Left ventricle myocardium inferior (tissue), 1 donor: ENCODE results near the gene C1orf122. TPM values are rescaled to one million over a fixed set of nuclear protein-coding genes. Genes with fewer than 3 reads are reported as not detected.

Experiments used
- DNase-seq: peaks from one replicate; pipeline ENCODE4 v3.0.0-alpha.2; 2020
- H3K27ac ChIP-seq: fragments of 200-600 bp; replicated peaks from 2 replicates; pipeline ENCODE4 v1.8.0; 2021
- H3K27me3 ChIP-seq: fragments of 200-600 bp; 2 replicates; pipeline ENCODE4 v1.8.0; 2021; ENCODE audit warnings: low read depth
- H3K36me3 ChIP-seq: fragments of 200-600 bp; 2 replicates; pipeline ENCODE4 v1.8.0; 2021
- H3K4me1 ChIP-seq: fragments of 200-600 bp; 2 replicates; pipeline ENCODE4 v1.8.0; 2021
- H3K4me3 ChIP-seq: fragments of 200-600 bp; 2 replicates; pipeline ENCODE4 v1.8.0; 2021; ENCODE audit warnings: mild to moderate bottlenecking, moderate library complexity
- H3K9me3 ChIP-seq: fragments of 200-600 bp; replicated peaks from 2 replicates; pipeline ENCODE4 v1.8.0; 2021
- intact Hi-C: fragments of 100-400 bp; cut with micrococcal nuclease; formaldehyde crosslinking; loops from one replicate; pipeline ENCODE4 v1.11.0; 2022
- long read RNA-seq: library from polyadenylated mRNA; unstranded; transcript quantifications from one replicate; pipeline ENCODE4 v2.0.0, GENCODE V29; 2021
- total RNA-seq: library from RNA; stranded (reverse); fragmentation: NEBNext Ultra II Directional; extraction: Animal tissue kit (Norgen Biotek cat#: 25700); gene quantifications from one replicate; pipeline ENCODE4 v1.2.1, GENCODE V29; 2021
- TF ChIP-seq, protein P1 (sequence below): fragments of 200-600 bp; IDR thresholded peaks from 2 replicates; pipeline ENCODE4 v1.8.0; 2021; ENCODE audit warnings: antibody characterized with exemption, mild to moderate bottlenecking, borderline replicate concordance
- donor health status: DM: no; HTN: yes; CAD: no; lungs with severe emphysema.

The C1orf122 gene
- total RNA-seq, result 47.3 TPM
- long read RNA-seq, transcript C1orf122-204 (3 exons, 1,234 nt), result minor isoform, 9 of 76 reads
- long read RNA-seq, transcript C1orf122-202 (2 exons, 2,229 nt), result minor isoform, 23 of 76 reads
- long read RNA-seq, transcript C1orf122-201 (3 exons, 973 nt), result major isoform, 38 of 76 reads
- long read RNA-seq, partial matches to known transcripts, result 0 of 76 reads
- long read RNA-seq, other reads (novel, unspliced or antisense), result 6 of 76 reads

DNA sequence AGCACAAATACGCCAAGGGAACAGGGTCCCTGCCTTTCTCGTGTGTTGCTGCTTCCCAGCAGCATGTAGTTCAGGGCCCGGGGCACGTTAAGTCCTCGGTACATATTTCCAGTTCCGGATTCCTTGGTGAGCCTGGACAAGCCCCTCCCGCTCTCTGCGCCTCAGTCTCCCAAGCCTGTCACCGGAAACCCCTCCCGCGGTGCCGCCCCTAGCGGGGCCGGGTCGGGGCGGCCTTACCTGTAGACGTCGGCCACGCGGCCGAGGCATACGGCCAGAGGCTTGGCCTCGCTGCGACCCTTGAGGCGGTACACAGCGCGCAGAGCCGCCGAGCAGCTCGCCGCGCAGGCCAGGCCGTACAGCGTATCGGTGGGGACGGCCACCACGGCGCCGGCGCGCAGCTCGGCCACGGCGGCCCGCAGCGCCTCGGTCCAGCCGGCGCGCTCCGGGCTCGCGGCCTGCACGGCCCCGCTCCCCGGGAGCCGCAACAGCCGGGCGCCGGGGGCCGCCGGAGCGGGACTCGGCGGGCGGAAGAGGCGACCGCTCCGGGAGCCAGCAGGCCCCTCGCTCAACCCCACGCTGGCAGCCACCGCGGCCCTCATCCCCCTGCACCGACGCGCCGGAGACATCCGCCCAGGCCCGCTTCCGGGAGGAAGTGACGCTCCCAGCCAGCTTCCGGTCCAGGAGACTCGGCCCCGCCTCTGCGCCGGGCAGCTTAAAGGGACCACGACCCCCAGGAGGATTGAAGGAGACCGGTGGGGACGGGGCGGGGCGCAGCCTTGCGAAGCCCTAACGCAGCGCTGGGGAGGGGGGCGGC, at the start of gene C1orf122, which contains the start of gene YRDC:
Gene C1orf122, plus strand, starts transcription at position 236 of the 814 bp plus-strand sequence. CDS start 615 bp downstream, outside the sequence.
Gene YRDC, minus strand, starts transcription at position 654 of the 814 bp plus-strand sequence. Its CDS starts 28 bp downstream, at position 626.
- peaks cover 40% of the 10 kb centered on the region for H3K36me3 ChIP-seq
- TF ChIP-seq, protein P1, sequence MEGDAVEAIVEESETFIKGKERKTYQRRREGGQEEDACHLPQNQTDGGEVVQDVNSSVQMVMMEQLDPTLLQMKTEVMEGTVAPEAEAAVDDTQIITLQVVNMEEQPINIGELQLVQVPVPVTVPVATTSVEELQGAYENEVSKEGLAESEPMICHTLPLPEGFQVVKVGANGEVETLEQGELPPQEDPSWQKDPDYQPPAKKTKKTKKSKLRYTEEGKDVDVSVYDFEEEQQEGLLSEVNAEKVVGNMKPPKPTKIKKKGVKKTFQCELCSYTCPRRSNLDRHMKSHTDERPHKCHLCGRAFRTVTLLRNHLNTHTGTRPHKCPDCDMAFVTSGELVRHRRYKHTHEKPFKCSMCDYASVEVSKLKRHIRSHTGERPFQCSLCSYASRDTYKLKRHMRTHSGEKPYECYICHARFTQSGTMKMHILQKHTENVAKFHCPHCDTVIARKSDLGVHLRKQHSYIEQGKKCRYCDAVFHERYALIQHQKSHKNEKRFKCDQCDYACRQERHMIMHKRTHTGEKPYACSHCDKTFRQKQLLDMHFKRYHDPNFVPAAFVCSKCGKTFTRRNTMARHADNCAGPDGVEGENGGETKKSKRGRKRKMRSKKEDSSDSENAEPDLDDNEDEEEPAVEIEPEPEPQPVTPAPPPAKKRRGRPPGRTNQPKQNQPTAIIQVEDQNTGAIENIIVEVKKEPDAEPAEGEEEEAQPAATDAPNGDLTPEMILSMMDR, result no peak

GRCh38 chr1:37759451-37759850, 48.1 kb upstream of the C1orf122 start:
- Histone ChIP-seq H3K9me3 (no peaks in the 10 kb centered on the region), H3K27ac (no peak overlapping the region), H3K4me1 (no peaks in the 10 kb centered on the region), H3K27me3 (peaks cover 99% of the 10 kb centered on the region), H3K4me3 (no peak overlapping the region), H3K36me3 (no peaks in the 10 kb centered on the region)
- TF ChIP-seq, protein P1, result no peak
- intact Hi-C loops, result no loop called here
- no peak for DNase-seq

More for the DNA sequence above, at the start of gene C1orf122, which contains the start of gene YRDC:
- peak; percentile 96 for DNase-seq
- H3K4me3 ChIP-seq, result peak within 1 kb of the TSS; percentile 88
- H3K27me3 ChIP-seq, result no peaks in the 10 kb centered on the region
- H3K27ac ChIP-seq, result peak within 1 kb of the TSS; percentile 98
- H3K4me1 ChIP-seq, result peaks cover 50% of the 10 kb centered on the region
- H3K9me3 ChIP-seq, result no peaks in the 10 kb centered on the region
- intact Hi-C loops, result no loop called here

DNA sequence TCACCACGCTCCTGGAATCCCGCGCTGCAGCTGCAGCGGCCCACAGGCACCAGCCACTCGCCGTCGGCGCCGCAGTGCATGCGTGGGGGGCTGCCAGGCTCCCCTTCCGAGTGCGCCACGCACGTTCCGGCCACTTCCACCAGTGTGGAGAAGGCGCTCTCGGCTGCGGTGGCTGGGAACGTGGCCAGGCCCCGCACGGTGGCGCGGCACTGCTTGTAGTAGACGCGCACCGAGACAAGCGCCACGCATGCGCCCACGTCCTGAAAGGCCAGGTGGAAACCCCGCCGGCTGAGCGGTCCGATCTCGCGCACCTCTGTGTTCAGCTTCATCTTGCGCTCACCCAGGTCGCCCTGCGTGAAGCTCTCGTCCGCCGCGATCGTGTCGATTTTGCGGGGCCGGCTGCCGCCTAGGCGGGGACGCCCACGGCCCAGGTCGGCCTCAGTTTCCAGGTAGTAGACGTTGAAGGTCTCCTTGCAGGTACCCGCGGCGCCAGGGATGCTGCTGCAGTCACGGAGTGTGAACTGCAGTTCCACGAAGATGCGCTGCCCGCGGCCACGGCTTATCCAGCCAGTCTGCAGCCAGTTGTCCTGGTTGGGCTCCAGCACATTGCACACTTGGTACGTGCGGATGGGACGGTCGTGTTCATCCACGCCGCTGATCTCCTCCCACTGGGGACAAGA, 46.0 kb upstream of the C1orf122 start:
- intact Hi-C loops, result no loop called here
- Histone ChIP-seq H3K36me3 (no peaks in the 10 kb centered on the region), H3K9me3 (no peaks in the 10 kb centered on the region), H3K4me1 (no peaks in the 10 kb centered on the region), H3K27me3 (peaks cover 98% of the 10 kb centered on the region), H3K27ac (no peak overlapping the region), H3K4me3 (no peak overlapping the region)
- no peak for DNase-seq
- TF ChIP-seq, protein P1, result no peak

GRCh38 chr1:37762516-37762915, 45.1 kb upstream of the C1orf122 start:
- TF ChIP-seq, protein P1, result no peak
- H3K27me3 ChIP-seq, result peaks cover 99% of the 10 kb centered on the region

GRCh38 chr1:37763791-37764413, 43.7 kb upstream of the C1orf122 start:
- H3K9me3 ChIP-seq, result no peaks in the 10 kb centered on the region
- no peak overlapping the region for H3K4me3 ChIP-seq
- DNase-seq, result no peak
- intact Hi-C loops, result no loop called here
- TF ChIP-seq, protein P1, result no peak
- no peak overlapping the region for H3K27ac ChIP-seq
- peaks cover 99% of the 10 kb centered on the region for H3K27me3 ChIP-seq
- no peaks in the 10 kb centered on the region for H3K4me1 ChIP-seq
- H3K36me3 ChIP-seq, result no peaks in the 10 kb centered on the region

More at GRCh38 chr1:37762516-37762915, 45.1 kb upstream of the C1orf122 start:
- no peaks in the 10 kb centered on the region for H3K9me3 ChIP-seq
- no peaks in the 10 kb centered on the region for H3K4me1 ChIP-seq
- H3K4me3 ChIP-seq, result no peak overlapping the region
- no peak for DNase-seq
- intact Hi-C loops, result no loop called here
- no peaks in the 10 kb centered on the region for H3K36me3 ChIP-seq
- no peak overlapping the region for H3K27ac ChIP-seq
